SU-DHL-6 (cell line): ENCODE results near the gene CGB2.

Source experiments
- CTCF ChIP-seq: fragments of 200-600 bp; sonication (generic); IDR thresholded peaks from one replicate; pipeline ENCODE4 v1.5.1; 2017; ENCODE audit warnings: antibody characterized with exemption, mild to moderate bottlenecking, low read length, moderate library complexity; ENCODE audit not compliant: insufficient read depth, poor library complexity, severe bottlenecking
- EZH2phosphoT487 ChIP-seq: fragments of 200-600 bp; sonication (generic), shearing (Covaris generic); conservative IDR thresholded peaks from 2 replicates; pipeline ENCODE4 v1.6.1; 2018; ENCODE audit warnings: mild to moderate bottlenecking, antibody characterized with exemption, low read length, moderate library complexity, mixed read lengths

DNA sequence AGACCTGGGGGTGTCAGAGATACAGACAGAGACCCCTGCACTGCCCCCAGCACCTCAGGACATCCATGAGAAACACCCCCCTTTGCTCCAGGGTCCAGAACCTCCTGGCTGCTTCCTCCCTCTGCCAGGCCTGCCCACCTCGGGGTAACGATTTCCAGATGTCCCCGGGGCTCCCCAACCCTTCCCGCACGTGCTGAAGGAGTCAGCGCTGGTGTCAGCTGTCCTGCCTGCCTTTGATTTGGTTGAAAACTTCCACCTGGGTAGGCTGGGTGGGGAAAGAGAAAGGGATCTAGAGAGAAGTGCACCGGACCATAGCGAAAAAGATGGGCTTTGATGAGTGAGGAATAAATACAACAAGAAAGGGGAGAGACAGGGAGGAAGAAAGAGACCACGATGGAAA, 27.4 kb downstream of the CGB2 start:
- TF ChIP-seq EZH2phosphoT487 (no peak), CTCF (no peak)
